Cerebellar nuclear complex (tissue), 1 donor: ENCODE results near the gene CREM.

Experiments used
- DNase-seq, 2 experiments: peaks; one replicate each; lab custom pipeline; 2025; lab: John Stamatoyannopoulos, UW

Gene CREM

GRCh38 chr10:35219891-35220890 is 93.5 kb downstream of the CREM start:
- DNase-seq: no peak

DNA sequence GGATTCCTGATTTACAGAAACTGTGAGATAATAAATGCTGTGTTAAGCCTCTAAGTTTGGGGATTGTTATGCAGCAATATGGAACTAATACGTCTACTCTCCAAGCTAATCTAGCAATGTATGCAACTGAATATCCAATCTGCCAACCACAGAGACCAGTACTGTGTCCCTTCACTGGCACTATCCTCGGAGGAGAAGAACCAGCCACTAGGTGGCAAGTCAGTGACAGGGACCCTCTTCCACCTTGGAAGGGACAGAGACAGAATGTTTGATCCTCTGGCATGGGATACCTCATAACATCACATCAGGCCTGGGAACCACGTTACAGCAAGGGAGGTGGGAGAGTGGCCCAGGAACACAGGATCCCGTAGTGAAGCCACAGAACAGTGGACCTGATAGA is 96.4 kb downstream of the CREM start:
- no peak for DNase-seq

DNA sequence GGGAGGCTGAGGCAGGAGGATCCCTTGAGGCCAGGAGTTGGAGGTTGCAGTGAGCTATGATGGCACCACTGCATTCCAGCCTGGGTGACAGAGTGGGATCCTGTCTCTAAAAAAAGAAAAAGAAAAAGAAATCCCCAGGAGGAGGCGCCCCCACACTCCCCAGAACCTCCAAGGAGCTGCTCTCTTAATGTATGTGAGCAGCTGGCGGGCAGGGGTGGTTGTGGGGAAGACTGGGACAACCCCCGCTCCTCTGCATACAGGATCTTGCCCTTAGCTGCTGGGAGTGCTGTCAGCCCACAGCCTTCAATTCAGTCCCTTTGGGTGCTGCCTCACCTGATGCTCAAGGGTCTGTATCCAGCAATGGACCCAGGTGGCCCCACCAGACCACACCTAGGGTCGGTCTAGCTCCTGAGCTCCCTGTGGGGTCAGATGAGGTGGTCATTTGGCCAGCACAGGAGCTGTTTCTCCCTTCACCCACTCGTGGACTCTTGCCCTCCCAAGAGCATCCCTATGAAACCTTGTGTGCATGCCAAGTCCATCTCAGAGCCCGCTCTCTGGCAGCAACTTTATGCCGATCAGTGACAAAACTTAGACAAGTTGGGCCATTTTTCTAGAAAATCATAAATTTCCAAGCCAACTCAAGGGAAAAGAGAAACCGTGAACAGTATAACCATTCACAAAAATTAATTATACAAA is 97.5 kb downstream of the CREM start:
- no peak for DNase-seq

DNA sequence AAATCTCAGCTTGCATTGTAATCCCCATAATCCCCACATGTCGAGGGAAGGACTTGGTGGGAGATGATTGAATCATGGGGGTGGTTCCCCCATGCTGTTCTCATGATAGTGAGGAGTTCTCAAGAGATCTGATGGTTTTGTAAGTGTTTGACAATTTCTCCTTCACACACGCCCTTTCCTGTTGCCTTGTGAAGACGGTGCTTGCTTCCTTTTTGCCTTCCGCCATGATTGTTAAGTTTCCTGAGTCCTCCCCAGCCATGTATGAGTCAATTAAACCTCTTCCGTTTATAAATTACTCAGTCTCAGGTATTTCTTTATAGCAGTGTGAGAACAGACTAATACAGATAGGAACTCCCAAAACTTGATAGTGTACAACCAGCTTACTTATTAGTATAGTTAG is 98.6 kb downstream of the CREM start:
- DNase-seq: no peak

GRCh38 chr10:35226507-35226906 is 99.9 kb downstream of the CREM start:
- no peak for DNase-seq

DNA sequence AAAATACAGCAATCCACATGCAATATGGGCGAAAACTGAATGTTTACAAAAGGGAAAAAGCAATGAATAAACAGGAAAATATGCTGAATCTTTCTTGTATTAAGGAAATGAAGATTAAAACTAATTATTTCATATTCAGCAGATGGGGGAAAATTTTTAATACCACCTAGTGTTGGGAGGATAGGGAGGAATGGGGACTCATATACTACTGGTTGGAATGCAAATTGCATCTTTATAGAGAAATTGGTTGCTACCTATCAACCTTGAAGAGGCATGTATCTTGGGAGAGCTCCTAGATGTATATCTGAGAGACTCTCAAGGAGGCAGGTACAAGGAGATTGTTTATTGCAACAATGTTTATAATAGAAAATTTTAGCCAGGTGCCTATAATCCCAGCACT is 101.4 kb downstream of the CREM start:
- no peak for DNase-seq

- DNase-seq: no peak
Observed at GRCh38 chr10:35231646-35232045, 105.0 kb downstream of the CREM start.

GRCh38 chr10:35232527-35232926 is 105.9 kb downstream of the CREM start:
- DNase-seq: no peak

DNA sequence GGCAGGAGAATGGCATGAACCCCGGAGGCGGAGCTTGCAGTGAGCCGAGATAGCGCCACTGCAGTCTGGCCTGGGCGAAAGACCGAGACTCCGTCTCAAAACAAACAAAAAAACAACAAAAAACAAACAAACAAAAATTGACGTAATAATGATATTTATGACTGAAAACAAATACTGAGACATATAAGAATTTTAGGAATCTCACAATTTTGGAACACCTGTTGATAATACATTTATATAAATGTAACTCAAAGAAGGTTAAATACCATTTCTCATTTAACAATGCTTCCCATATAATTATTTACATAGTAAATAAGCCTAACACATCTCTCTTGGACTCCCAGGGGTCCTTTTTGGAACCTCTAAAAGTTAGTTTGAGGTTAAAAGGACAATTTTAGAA is 107.4 kb downstream of the CREM start:
- DNase-seq: no peak

GRCh38 chr10:35236739-35237138 is 110.1 kb downstream of the CREM start:
- no peak for DNase-seq

DNA sequence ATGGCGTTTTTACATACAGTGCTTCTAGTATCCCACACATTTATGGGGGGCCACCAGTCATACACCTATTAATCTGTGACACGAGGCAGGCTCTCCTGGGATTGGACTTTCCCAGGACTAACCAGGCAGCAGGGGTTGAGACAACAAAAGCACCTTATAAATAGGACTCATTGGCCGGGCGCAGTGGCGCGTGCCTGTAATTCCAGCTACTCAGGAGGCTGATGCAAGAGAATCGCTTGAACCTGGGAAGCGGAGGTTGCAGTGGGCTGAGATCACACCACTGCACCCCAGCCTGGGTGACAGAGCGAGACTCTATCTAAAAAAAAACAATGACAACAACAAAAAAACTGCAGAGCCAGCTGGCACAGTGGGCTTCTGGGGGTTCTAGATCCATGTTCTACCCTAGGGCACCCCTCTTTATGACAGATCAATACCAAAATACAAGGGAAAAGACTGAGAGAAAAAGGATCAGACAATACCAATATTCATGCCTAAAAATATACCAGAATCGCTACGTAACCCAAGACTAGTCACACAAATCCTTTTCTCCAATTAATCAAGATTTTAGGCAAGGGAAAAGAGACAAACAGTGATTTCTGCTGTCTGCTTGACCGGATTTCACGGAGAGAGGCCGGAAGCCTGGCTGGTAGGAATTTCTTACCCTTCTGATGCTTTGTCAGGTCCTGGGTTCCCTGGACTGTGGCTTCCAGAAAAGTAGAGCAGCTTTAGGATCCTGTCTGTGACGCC is 111.3 kb downstream of the CREM start:
- DNase-seq: no peak

DNA sequence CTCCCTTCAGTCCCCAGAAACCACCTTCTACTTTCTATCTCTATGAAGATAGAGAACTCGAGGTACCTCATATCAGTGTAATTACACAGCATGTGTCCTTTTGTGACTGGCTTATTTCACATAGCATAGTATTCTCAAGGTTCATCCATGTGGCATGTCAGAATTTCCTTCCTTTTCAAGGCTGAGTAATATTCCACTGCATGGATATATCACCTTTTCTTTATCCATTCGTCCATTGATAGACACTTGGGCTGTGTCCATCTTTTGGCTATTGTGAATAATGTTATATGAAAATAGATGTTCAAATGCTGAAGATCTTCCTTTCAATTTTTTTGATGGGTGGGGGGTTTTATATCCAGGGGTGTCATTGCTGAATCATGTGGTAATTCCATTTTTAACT is 117.9 kb downstream of the CREM start:
- DNase-seq: no peak

DNA sequence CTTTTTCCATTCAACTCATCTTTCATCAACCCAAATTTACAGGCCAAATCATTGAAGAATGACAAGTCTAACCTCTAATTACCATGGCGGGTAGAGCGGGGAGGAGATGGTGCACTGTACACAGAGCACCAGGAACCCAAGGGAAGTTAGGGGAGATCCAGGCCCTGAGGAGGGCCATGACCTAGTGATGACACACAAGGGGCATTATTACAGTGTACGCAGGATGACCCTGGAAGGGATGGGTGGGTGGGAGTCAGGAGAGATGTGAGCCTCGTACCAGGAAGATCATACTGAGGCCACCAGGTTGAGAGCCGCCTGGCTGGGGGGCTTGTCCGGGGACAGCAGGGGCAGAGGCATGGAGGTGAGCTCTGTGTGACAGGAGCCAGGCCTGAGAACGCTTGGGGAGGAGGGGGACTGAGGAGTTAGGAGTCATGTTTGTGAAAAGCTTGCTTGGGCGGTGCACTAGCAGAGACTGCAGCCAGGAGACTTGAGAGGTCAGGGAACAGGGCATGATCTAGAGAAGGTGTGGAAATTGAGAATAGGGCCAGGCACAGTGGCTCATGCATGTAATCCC is 120.2 kb downstream of the CREM start:
- no peak for DNase-seq

- DNase-seq: no peak
Observed at GRCh38 chr10:35251373-35252100, 124.9 kb downstream of the CREM start.

DNA sequence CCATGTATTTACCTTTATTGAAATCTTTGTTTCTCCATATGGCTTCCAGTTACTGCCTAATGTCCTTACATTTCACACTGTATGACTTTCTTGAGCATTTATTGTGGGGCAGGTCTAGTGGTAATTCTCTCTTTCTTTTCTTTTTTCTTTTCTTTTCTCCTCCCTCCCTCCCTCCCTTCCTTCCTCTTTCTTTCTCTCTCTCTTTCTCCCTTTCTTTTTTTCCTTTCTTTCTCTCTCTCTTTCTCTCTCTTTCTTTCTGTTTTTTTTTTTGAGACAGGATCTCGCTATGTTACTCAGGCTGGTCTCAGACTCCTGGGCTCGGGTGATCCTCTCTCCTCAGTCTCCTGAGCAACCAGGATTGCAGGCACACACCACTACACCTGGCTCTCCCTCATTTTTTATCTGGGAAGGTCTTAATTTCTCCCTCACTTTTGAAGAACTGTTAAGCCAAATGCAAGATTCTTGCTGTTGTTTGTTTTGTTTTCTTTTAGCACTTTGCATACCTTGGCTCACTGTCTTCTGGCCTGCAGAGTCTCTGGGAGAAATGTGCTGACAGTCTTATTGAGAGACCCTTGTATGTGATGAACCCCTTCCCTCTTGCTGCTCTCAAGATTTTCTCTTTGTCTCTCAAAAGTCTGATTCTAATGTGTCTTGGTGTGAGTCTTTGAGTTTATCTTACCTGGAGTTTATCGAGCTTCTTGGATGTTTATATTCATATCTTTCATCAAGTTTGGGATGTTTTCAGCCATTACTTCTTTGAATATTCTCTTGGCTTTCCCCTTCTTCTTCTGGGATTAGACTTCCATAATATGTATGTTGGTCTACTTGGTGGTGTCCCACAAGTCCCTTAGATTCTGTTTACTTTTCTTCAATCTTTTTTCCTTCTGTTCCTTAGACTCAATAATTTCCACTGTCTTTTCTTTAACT is 130.7 kb downstream of the CREM start:
- DNase-seq: no peak

DNA sequence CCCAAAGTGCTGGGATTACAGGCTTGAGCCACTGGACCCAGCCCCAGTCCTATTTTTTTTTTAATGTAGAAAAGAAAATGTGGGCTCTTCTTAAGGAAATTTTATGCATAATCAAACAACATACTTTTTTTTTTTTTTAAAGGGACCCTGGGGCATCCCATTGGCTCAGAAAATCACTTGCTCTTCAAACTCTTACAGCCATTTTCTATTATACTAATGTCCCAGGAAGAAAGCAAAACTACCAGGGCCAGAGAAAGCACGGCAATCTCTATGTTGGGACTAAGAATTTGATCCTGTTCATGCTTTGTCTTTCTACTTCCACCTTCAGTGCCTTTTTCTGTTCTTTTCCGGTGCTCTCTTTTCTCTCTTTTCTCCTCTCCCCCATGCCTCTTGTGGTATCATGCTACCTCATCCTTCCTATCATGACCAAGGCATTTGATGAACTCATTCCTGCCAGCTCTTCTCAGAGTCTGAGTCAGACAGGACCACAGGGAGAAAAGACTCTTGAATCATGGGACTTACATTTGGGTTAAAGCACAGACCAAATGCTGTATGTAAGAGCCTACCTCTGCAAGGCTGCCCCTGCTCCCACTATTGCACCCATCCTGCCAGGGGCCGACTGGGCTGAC is 133.2 kb downstream of the CREM start:
- DNase-seq: no peak

GRCh38 chr10:35262436-35262835 is 135.8 kb downstream of the CREM start:
- no peak for DNase-seq
